ENCODE data around the gene TSHZ2.

Gene TSHZ2

DNA sequence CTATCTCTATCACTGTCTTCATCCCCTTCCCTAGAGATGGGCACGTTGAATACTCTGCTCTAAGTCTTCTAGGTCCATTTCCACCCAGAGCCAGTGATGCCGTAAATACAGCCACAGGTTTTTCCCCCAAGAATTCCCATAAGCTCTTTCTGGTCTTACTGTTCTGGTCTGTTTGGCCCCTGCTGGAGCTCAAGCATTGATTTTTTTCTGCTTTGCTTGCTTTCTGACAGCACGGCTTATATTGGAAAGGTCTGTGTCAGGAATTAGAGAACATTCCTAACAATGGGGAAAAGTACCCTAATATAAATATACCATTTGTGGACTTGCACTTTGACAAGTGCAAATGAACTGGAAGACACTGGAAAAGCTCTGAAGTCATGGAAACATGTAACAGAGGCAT is 302.6 kb downstream of the TSHZ2 start:
- Histone ChIP-seq H3K36me3 (ENCODE audit: control insufficient read depth, insufficient read depth, low read length) (no peaks in the 10 kb centered on the region), H3K4me3 (replicated peaks; ENCODE audit: low read depth, low read length) (no peak overlapping the region), H3K27me3 (replicated peaks; ENCODE audit: control insufficient read depth, insufficient read depth, low read length) (no peaks in the 10 kb centered on the region; the same call in 1 of the 2 replicates)
- DNase-seq (ENCODE audit: extremely low read depth, insufficient read length) = no peak
- TF ChIP-seq, protein P1, sequence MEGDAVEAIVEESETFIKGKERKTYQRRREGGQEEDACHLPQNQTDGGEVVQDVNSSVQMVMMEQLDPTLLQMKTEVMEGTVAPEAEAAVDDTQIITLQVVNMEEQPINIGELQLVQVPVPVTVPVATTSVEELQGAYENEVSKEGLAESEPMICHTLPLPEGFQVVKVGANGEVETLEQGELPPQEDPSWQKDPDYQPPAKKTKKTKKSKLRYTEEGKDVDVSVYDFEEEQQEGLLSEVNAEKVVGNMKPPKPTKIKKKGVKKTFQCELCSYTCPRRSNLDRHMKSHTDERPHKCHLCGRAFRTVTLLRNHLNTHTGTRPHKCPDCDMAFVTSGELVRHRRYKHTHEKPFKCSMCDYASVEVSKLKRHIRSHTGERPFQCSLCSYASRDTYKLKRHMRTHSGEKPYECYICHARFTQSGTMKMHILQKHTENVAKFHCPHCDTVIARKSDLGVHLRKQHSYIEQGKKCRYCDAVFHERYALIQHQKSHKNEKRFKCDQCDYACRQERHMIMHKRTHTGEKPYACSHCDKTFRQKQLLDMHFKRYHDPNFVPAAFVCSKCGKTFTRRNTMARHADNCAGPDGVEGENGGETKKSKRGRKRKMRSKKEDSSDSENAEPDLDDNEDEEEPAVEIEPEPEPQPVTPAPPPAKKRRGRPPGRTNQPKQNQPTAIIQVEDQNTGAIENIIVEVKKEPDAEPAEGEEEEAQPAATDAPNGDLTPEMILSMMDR (IDR thresholded peaks at IDR 0.05; ENCODE audit: insufficient read depth, low read length, poor library complexity, severe bottlenecking) = no peak

DNA sequence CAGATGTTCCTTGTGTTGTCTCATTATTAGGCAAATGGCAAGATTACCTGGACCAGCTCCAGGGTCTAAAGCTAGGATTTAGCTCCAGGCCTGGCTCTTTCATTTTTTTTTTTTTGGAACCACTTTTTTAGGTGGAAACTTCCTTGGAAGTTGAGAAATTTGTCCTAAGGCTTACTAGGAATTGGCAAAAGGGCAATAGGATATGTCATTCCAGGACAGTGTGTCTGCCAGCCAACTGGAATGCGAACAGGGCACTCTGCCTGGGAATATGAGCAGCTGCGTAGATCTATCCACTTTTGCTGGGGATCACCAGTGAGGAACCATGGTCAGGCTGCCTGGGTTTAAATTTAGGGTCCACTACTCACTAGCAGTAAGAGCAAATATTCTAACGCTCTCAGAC is 304.0 kb downstream of the TSHZ2 start:
- no peak overlapping the region for H3K4me3 ChIP-seq (replicated peaks; ENCODE audit: low read depth, low read length)
- H3K27me3 ChIP-seq (replicated peaks; ENCODE audit: control insufficient read depth, insufficient read depth, low read length) = no peaks in the 10 kb centered on the region; the same call in 1 of the 2 replicates
- no peaks in the 10 kb centered on the region for H3K36me3 ChIP-seq (ENCODE audit: control insufficient read depth, insufficient read depth, low read length)
- TF ChIP-seq, protein P1 (IDR thresholded peaks at IDR 0.05; ENCODE audit: insufficient read depth, low read length, poor library complexity, severe bottlenecking) = no peak
- DNase-seq (ENCODE audit: extremely low read depth, insufficient read length) = no peak

DNA sequence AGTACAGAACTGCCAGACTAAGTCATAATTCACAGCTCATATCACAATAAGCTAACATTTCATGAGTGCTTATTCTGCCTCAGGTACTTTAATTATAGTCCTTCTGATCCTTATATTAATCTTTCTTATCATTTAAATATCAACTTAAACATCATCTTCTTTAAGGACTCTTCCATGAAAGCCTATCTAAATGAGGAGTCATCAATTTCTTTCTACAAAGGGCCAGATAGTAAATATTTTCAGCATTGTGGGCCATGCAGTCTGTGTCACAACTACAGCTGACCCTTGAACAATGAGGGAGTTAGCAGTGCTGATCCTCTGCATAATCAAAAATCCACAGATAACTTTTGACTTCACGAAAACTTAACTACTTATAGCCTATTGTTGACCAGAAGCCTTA is 306.4 kb downstream of the TSHZ2 start:
- no peaks in the 10 kb centered on the region; the same call in 1 of the 2 replicates for H3K27me3 ChIP-seq (replicated peaks; ENCODE audit: control insufficient read depth, insufficient read depth, low read length)
- no peak overlapping the region for H3K4me3 ChIP-seq (replicated peaks; ENCODE audit: low read depth, low read length)
- H3K36me3 ChIP-seq (ENCODE audit: control insufficient read depth, insufficient read depth, low read length) = no peaks in the 10 kb centered on the region
- DNase-seq (ENCODE audit: extremely low read depth, insufficient read length) = no peak
- TF ChIP-seq, protein P1 (IDR thresholded peaks at IDR 0.05; ENCODE audit: insufficient read depth, low read length, poor library complexity, severe bottlenecking) = no peak

DNA sequence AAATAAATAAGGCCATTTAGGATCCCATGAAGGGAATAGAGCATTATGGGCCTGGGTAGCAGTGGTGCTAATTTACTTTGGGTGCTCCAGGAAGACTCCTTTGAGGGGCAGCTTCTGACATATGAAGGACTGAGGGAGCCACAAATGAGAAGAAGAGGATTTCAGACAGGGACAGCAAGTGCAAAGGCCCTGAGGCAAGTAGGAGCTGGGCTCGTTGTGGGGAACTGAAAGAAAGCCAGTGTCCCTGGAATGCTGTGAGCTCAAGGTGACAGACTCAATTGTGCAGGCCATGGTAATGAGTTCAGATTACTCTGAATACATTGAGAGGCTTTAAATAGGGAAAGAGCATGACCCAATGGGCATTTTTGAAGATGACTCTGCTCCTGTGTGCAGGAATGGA is 307.6 kb downstream of the TSHZ2 start:
- Histone ChIP-seq H3K36me3 (ENCODE audit: control insufficient read depth, insufficient read depth, low read length) (no peaks in the 10 kb centered on the region), H3K4me3 (replicated peaks; ENCODE audit: low read depth, low read length) (no peak overlapping the region), H3K27me3 (replicated peaks; ENCODE audit: control insufficient read depth, insufficient read depth, low read length) (no peaks in the 10 kb centered on the region; the same call in 1 of the 2 replicates)
- no peak for DNase-seq (ENCODE audit: extremely low read depth, insufficient read length)
- TF ChIP-seq, protein P1 (IDR thresholded peaks at IDR 0.05; ENCODE audit: insufficient read depth, low read length, poor library complexity, severe bottlenecking) = no peak

DNA sequence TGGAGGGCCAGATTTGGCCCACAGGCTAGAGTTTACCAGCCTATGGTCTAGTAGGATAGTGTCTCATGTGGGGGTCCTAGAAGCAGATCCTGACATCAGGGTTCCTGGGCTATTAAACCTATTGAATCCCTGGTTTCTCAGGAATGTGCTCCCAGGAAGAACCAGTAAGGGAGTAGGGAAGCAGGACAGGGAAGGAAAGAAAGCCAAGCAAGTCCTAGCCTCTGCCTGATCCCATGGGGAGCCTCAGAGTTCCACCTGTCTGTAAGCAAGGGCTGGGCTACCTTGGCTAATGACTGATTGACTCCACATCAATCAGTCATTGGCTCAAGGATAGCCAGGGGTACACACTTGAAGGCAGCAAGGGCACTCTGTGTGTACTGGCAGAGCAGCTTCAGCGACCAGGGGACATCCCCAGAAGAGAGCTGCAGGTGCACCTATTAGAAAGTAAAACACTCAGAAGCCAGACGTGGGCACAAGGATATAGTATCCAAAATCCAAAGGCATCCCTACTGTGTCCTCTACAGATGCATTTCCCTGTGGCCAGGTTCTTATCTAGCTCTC is 309.5 kb downstream of the TSHZ2 start:
- TF ChIP-seq, protein P1 (IDR thresholded peaks at IDR 0.05; ENCODE audit: insufficient read depth, low read length, poor library complexity, severe bottlenecking) = no peak
- H3K4me3 ChIP-seq (replicated peaks; ENCODE audit: low read depth, low read length) = no peak overlapping the region
- DNase-seq (ENCODE audit: extremely low read depth, insufficient read length) = no peak
- no peaks in the 10 kb centered on the region for H3K36me3 ChIP-seq (ENCODE audit: control insufficient read depth, insufficient read depth, low read length)
- no peaks in the 10 kb centered on the region; the same call in 1 of the 2 replicates for H3K27me3 ChIP-seq (replicated peaks; ENCODE audit: control insufficient read depth, insufficient read depth, low read length)
